Transverse colon (tissue), 4 donors: Measurements from ENCODE around the gene ORAI3. TPM values are rescaled to one million over a fixed set of nuclear protein-coding genes. Genes with fewer than 3 reads are reported as not detected.

Source experiments
- DNase-seq: peaks from one replicate; pipeline ENCODE4 v3.0.0-alpha.2; 2019
- H3K27ac ChIP-seq, 4 donors: fragments of 200-600 bp; sonication (generic); 2 replicates each; pipeline ENCODE4 v1.5.1; 2016 to 2018; ENCODE audit warnings: inconsistent platforms in 4 of 4
- H3K27me3 ChIP-seq: fragments of 200-600 bp; sonication (generic); 2 replicates; pipeline ENCODE4 v1.5.1; 2017; ENCODE audit warnings: inconsistent platforms
- H3K36me3 ChIP-seq, 4 donors: fragments of 200-600 bp; sonication (generic); 2 replicates each; pipeline ENCODE4 v1.5.1; 2017 to 2019; ENCODE audit warnings: inconsistent platforms in 4 of 4
- H3K4me1 ChIP-seq, 4 donors: fragments of 200-600 bp; sonication (generic); 2 replicates each; pipeline ENCODE4 v1.5.1; 2017 to 2020; ENCODE audit warnings: inconsistent platforms in 4 of 4
- H3K4me3 ChIP-seq, 4 donors: fragments of 200-600 bp; sonication (generic); 1 replicate in 1 of 4; 2 replicates in 3 of 4; pipeline versions ENCODE4 v1.5.1 to v1.6.1; 2017 to 2019; ENCODE audit warnings: inconsistent platforms in 4 of 4
- H3K9me3 ChIP-seq, 2 donors: fragments of 200-600 bp; sonication (generic); 2 replicates each; pipeline ENCODE4 v1.5.1; 2017 to 2019; ENCODE audit warnings: inconsistent platforms in 2 of 2
- CTCF ChIP-seq, 5 experiments: fragments of 200-600 bp in 3 of 5; fragments of 450-650 bp in 2 of 5; sonication (generic) in 3 of 5; IDR thresholded peaks; 1 replicate in 2 of 5; 2 replicates in 3 of 5; pipeline ENCODE4 v1.5.1; 2016 to 2017; ENCODE audit warnings: antibody characterized with exemption in 5 of 5, inconsistent platforms in 3 of 5, mild to moderate bottlenecking in 2 of 5, moderate library complexity in 1 of 5
- EP300 ChIP-seq: sonication (generic); formaldehyde crosslinking; IDR thresholded peaks from one replicate; pipeline ENCODE4 v1.6.1; 2017; ENCODE audit warnings: antibody characterized with exemption, low read depth
- POLR2A ChIP-seq: fragments of 450-650 bp; IDR thresholded peaks from one replicate; pipeline ENCODE4 v1.6.1; 2016; ENCODE audit warnings: antibody characterized with exemption, mild to moderate bottlenecking, moderate library complexity
- POLR2AphosphoS5 ChIP-seq, 3 donors: sonication (generic); formaldehyde crosslinking; IDR thresholded peaks; one replicate each; pipeline ENCODE4 v1.6.1; 2016; ENCODE audit warnings: antibody characterized with exemption in 3 of 3
- WGBS, 2 donors: methylation state at CpG; one replicate each; pipeline ENCODE4 v1.1.5; 2018; ENCODE audit warnings: low coverage in 1 of 2; 5-methylcytosine and 5-hydroxymethylcytosine counted together
- in situ Hi-C, 4 donors: fragments of 200-750 bp; cut with MboI; loops; one replicate each; pipeline versions ENCODE4 v1.15.0 to v1.15.1; 2017; ENCODE audit warnings: low sequenced_read_pairs in 3 of 4, low pct_ligation_motif_present in 1 of 4, low pct_unique_long_range_greater_than_20kb in 1 of 4
- intact Hi-C: fragments of 100-400 bp; cut with DNase I; formaldehyde crosslinking; loops from one replicate; pipeline ENCODE4 v1.15.1; 2023; ENCODE audit warnings: low total_unique reads
- total RNA-seq, 4 donors: library from RNA; depleted of rRNA; stranded (reverse); fragments of >200 nt; gene quantifications; one replicate each; pipeline ENCODE4 v1.1.0, GENCODE V29; 2016

Gene ORAI3
- total RNA-seq, 4 donors from 2014 or later, result 24.8 to 45.6 (median 31.3) TPM

GRCh38 chr16:30990105-30990504, 41.2 kb downstream of the ORAI3 start:
- in situ Hi-C loops, result loop anchor here (10.0 to 25.0 kb wide), 5 partner anchors 172 to 872 kb away; partner anchors contain the start of genes ZNF843 (in 3 of the 4), COX6A2 (in 2 of the 4), ZNF267 (in 2 of the 4) and ARMC5 (in 1 of the 4)
- 70% methylated on average over 8 of the region's 12 CpGs; no CpG with 5 or more reads in 1 of the 2 donors for WGBS, 2 donors

GRCh38 chr16:30991052-30991451, 42.2 kb downstream of the ORAI3 start:
- Histone ChIP-seq H3K9me3 (no peaks in the 10 kb centered on the region), H3K4me1 (peaks cover 0 to 4% (median under 1%) of the 10 kb centered on the region in 4 donors), H3K4me3 (no peak overlapping the region), H3K27ac (no peak overlapping the region), H3K27me3 (no peaks in the 10 kb centered on the region), H3K36me3 (no peaks in the 10 kb centered on the region)
- no peak for DNase-seq
- WGBS, 2 donors, result 92% methylated on average over 8 of the region's 8 CpGs; no CpG with 5 or more reads in 1 of the 2 donors
- TF ChIP-seq POLR2AphosphoS5 (IDR thresholded peaks at IDR 0.05) (no peak), EP300 (no peak)
- in situ Hi-C loops (loop anchor here (10.0 to 25.0 kb wide), 5 partner anchors 171 to 871 kb away; partner anchors contain the start of genes ZNF843 (in 3 of the 4), COX6A2 (in 2 of the 4), ZNF267 (in 2 of the 4) and ARMC5 (in 1 of the 4)), intact Hi-C loops (no loop called here)

More at GRCh38 chr16:30990105-30990504, 41.2 kb downstream of the ORAI3 start:
- Histone ChIP-seq H3K4me1 (peaks cover 9 to 12% (median 9%) of the 10 kb centered on the region in 4 donors), H3K27ac (no peak overlapping the region), H3K9me3 (no peaks in the 10 kb centered on the region), H3K36me3 (no peaks in the 10 kb centered on the region), H3K27me3 (no peaks in the 10 kb centered on the region), H3K4me3 (no peak overlapping the region)
- TF ChIP-seq POLR2AphosphoS5 (IDR thresholded peaks at IDR 0.05) (no peak), CTCF (IDR thresholded peaks at IDR 0.05) (no peak), EP300 (no peak), POLR2A (no peak)
- no peak for DNase-seq
- intact Hi-C loops, result no loop called here

- H3K36me3 ChIP-seq, result no peaks in the 10 kb centered on the region
- WGBS, 2 donors, result 89% methylated on average over 21 of the region's 21 CpGs; no CpG with 5 or more reads in 1 of the 2 donors
- H3K27me3 ChIP-seq, result no peaks in the 10 kb centered on the region
- in situ Hi-C loops (loop anchor here (10.0 to 25.0 kb wide), 5 partner anchors 170 to 870 kb away; partner anchors contain the start of genes ZNF843 (in 3 of the 4), COX6A2 (in 2 of the 4), ZNF267 (in 2 of the 4) and ARMC5 (in 1 of the 4)), intact Hi-C loops (no loop called here)
- no peak for DNase-seq
- H3K4me3 ChIP-seq, result no peak overlapping the region
- peaks cover 1 to 13% (median 8%) of the 10 kb centered on the region in 4 donors for H3K4me1 ChIP-seq
- H3K9me3 ChIP-seq, result no peaks in the 10 kb centered on the region
- TF ChIP-seq CTCF (IDR thresholded peaks at IDR 0.05), result no peak
- H3K27ac ChIP-seq, result no peak overlapping the region
Measured at GRCh38 chr16:30992276-30992780, 43.5 kb downstream of the ORAI3 start.

DNA sequence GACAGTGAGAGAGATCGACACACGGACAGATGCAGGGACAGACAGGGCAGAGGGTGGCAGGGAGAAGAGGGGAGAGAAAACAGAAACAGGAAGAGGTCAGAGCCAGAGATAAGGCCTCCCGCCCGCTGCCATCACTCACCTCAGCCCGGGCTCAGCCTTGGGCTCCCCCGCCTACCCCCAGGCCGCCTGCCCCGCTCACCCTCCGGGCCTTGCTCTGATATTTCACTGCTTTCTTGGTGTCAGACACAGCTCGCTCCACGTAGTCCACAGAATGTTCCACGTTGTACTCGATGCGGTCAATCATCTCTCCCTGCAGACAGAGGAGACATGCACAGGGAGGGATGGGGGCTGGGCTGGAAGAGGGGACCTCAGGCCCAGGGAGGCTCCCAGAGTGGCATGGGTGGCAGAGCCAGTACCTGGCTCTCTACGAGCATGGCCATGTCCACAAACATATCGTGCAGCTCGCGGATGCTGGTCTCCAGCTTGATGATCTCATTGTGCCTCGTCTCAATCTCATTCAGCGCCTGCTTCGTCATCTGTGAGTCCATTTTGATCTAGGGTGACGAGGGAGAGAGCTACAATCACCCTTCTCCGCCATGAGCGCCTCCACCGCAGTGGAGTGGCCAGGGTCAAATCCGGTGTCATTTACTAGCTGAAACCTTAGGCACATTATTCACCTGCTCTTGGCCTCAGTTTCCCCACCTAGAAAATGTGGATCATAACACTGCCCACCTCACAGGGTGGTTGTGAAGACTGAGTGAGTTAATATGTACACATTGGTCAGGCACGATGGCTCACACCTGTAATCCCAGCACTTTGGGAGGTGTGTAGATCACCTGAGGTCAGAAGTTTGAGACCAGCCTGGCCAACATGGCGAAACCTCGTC, 44.3 kb downstream of the ORAI3 start:
- 65 to 89% methylated on average over 5 to 29 of the region's 29 CpGs for WGBS, 2 donors
- no peaks in the 10 kb centered on the region for H3K36me3 ChIP-seq
- no peaks in the 10 kb centered on the region for H3K27me3 ChIP-seq
- H3K4me1 ChIP-seq, result peaks cover 6 to 18% (median 13%) of the 10 kb centered on the region in 4 donors
- no peaks in the 10 kb centered on the region for H3K9me3 ChIP-seq
- intact Hi-C loops (no loop called here), in situ Hi-C loops (loop anchor here (10.0 to 25.0 kb wide), 5 partner anchors 169 to 869 kb away; partner anchors contain the start of genes ZNF843 (in 3 of the 4), COX6A2 (in 2 of the 4), ZNF267 (in 2 of the 4) and ARMC5 (in 1 of the 4))
- no peak for DNase-seq
- H3K4me3 ChIP-seq, result no peak overlapping the region
- TF ChIP-seq POLR2AphosphoS5 (IDR thresholded peaks at IDR 0.05) (no peak), POLR2A (no peak), CTCF (IDR thresholded peaks at IDR 0.05) (no peak), EP300 (no peak)
- no peak overlapping the region for H3K27ac ChIP-seq
